Activated CD8-positive, alpha-beta T cell treated with anti-CD3 and anti-CD28 coated beads for 36 hours (primary cell): ENCODE data around the gene E2F8. TPM values are rescaled to one million over a fixed set of nuclear protein-coding genes. Genes with fewer than 3 reads are reported as not detected.

ENCODE experiments used
- ATAC-seq: fragments of 200-7000 bp; cut with Tn5 transposase; one replicate; pipeline ENCODE4 v1.10.0; 2021; ENCODE audit warnings: mild to moderate bottlenecking, moderate library complexity
- CTCF ChIA-PET: fragments of 350-600 bp; sonication (Branson Sonifier 250); formaldehyde crosslinking; loops from one replicate; lab custom pipeline; 2021; ENCODE audit warnings: antibody characterized with exemption; lab: Charles Lee
- POLR2A ChIA-PET: fragments of 350-600 bp; sonication (Branson Sonifier 250); formaldehyde crosslinking; loops from one replicate; lab custom pipeline; 2021; ENCODE audit warnings: antibody characterized with exemption; lab: Charles Lee
- DNase-seq: peaks from one replicate; pipeline ENCODE4 v3.0.0-alpha.2; 2020
- H3K27ac Mint-ChIP-seq: one replicate; pipeline ENCODE4 v1.8.0; 2021; ENCODE audit warnings: mild to moderate bottlenecking, mixed read lengths
- H3K27me3 Mint-ChIP-seq: one replicate; pipeline ENCODE4 v1.8.0; 2021; ENCODE audit warnings: mixed read lengths
- H3K36me3 Mint-ChIP-seq: one replicate; pipeline ENCODE4 v1.8.0; 2021; ENCODE audit warnings: low read depth, mixed read lengths
- H3K4me1 Mint-ChIP-seq: one replicate; pipeline ENCODE4 v1.8.0; 2021; ENCODE audit warnings: low read depth, mixed read lengths
- H3K4me3 Mint-ChIP-seq: one replicate; pipeline ENCODE4 v1.8.0; 2021; ENCODE audit warnings: mild to moderate bottlenecking, moderate library complexity, mixed read lengths
- H3K9me3 Mint-ChIP-seq: one replicate; pipeline ENCODE4 v1.8.0; 2021; ENCODE audit warnings: mixed read lengths
- intact Hi-C: fragments of 100-400 bp; cut with micrococcal nuclease; formaldehyde crosslinking; loops from one replicate; pipeline ENCODE4 v1.10.0; 2022
- total RNA-seq, 2 experiments: library from RNA; stranded (reverse); gene quantifications; one replicate each; pipeline ENCODE4 v1.2.3, GENCODE V29; 2021
- TF ChIP-seq, protein P1 (sequence below): fragments of 200-600 bp; IDR thresholded peaks from one replicate; pipeline ENCODE4 v1.8.0; 2022; ENCODE audit warnings: antibody characterized with exemption, mild to moderate bottlenecking

E2F8 gene
- total RNA-seq, 2 experiments from 2014 or later, result 12.9 to 13.1 TPM

DNA sequence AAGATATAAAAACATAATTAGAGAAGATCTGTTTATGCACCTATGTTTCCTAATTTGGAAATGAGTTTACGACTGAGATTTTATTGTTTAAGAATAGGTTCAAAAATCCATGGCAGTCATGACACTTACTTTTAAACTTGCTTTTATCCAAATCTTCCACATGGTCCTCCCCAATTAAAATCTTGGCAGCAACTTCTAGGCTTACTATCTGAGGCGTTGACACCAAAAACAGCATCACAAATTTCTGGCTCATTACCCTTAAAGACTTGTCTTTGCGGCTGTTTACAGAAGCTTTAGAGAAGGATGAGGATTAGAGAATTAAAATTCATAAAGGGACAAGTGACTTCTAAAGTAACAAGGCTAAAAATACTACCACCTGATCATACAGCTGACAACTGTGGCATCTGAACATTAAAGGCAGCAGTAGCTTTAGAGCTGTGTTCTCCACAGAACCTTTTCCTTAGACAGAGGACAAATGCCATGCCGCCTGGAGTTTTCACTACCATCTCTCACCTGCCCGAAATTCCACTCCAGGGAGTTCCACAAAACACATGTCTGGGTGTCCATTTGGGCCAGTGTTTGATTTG, 6.4 kb downstream of the E2F8 start:
- no peak for ATAC-seq
- H3K4me3 Mint-ChIP-seq, result no peak overlapping the region
- ChIA-PET CTCF (no interaction called here), POLR2A (no interaction called here)
- no peak overlapping the region for H3K27ac Mint-ChIP-seq
- no peak for DNase-seq
- intact Hi-C loops, result no loop called here
- peaks cover 61% of the 10 kb centered on the region for H3K36me3 Mint-ChIP-seq
- TF ChIP-seq, protein P1, sequence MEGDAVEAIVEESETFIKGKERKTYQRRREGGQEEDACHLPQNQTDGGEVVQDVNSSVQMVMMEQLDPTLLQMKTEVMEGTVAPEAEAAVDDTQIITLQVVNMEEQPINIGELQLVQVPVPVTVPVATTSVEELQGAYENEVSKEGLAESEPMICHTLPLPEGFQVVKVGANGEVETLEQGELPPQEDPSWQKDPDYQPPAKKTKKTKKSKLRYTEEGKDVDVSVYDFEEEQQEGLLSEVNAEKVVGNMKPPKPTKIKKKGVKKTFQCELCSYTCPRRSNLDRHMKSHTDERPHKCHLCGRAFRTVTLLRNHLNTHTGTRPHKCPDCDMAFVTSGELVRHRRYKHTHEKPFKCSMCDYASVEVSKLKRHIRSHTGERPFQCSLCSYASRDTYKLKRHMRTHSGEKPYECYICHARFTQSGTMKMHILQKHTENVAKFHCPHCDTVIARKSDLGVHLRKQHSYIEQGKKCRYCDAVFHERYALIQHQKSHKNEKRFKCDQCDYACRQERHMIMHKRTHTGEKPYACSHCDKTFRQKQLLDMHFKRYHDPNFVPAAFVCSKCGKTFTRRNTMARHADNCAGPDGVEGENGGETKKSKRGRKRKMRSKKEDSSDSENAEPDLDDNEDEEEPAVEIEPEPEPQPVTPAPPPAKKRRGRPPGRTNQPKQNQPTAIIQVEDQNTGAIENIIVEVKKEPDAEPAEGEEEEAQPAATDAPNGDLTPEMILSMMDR, result no peak
- H3K9me3 Mint-ChIP-seq, result no peaks in the 10 kb centered on the region
- peaks cover 11% of the 10 kb centered on the region for H3K27me3 Mint-ChIP-seq
- H3K4me1 Mint-ChIP-seq, result no peaks in the 10 kb centered on the region

GRCh38 chr11:19232910-19233503, 7.7 kb downstream of the E2F8 start:
- H3K36me3 Mint-ChIP-seq, result peaks cover 55% of the 10 kb centered on the region
- intact Hi-C loops, result no loop called here
- no peaks in the 10 kb centered on the region for H3K9me3 Mint-ChIP-seq
- no peaks in the 10 kb centered on the region for H3K4me1 Mint-ChIP-seq
- TF ChIP-seq, protein P1, result no peak
- no peak for ATAC-seq
- POLR2A ChIA-PET, result interaction anchor here (1.2 kb wide), 1 partner anchor 9 kb away, joined by 4 read pairs; no protein-coding TSS in a partner anchor
- no peaks in the 10 kb centered on the region for H3K27me3 Mint-ChIP-seq
- H3K27ac Mint-ChIP-seq, result no peak overlapping the region
- CTCF ChIA-PET, result interaction anchor here (1.1 kb wide), 1 partner anchor 26 kb away, joined by 3 read pairs; no protein-coding TSS in a partner anchor
- no peak for DNase-seq
- no peak overlapping the region for H3K4me3 Mint-ChIP-seq

- CTCF ChIA-PET, result interaction anchor here (1.2 kb wide), 1 partner anchor 159 kb away, joined by 5 read pairs; no protein-coding TSS in a partner anchor
Observed at GRCh38 chr11:19229671-19230070, 11.1 kb downstream of the E2F8 start.

GRCh38 chr11:19228968-19229367, 11.8 kb downstream of the E2F8 start:
- intact Hi-C loops, result no loop called here
- POLR2A ChIA-PET, result no interaction called here
- TF ChIP-seq, protein P1, result no peak
- H3K36me3 Mint-ChIP-seq, result peaks cover 47% of the 10 kb centered on the region
- H3K27me3 Mint-ChIP-seq, result no peaks in the 10 kb centered on the region
- no peak overlapping the region for H3K27ac Mint-ChIP-seq
- ATAC-seq (no peak), DNase-seq (no peak)
- no peaks in the 10 kb centered on the region for H3K4me1 Mint-ChIP-seq
- no peak overlapping the region for H3K4me3 Mint-ChIP-seq
- CTCF ChIA-PET, result interaction anchor here (0.7 to 1.4 kb wide), 2 partner anchors 152 to 158 kb away, joined by 3 read pairs; no protein-coding TSS in a partner anchor
- no peaks in the 10 kb centered on the region for H3K9me3 Mint-ChIP-seq

More at GRCh38 chr11:19229671-19230070, 11.1 kb downstream of the E2F8 start:
- no peaks in the 10 kb centered on the region for H3K9me3 Mint-ChIP-seq
- ATAC-seq (no peak), DNase-seq (no peak)
- H3K4me3 Mint-ChIP-seq, result no peak overlapping the region
- intact Hi-C loops, result no loop called here
- peaks cover 49% of the 10 kb centered on the region for H3K36me3 Mint-ChIP-seq
- no peaks in the 10 kb centered on the region for H3K4me1 Mint-ChIP-seq
- TF ChIP-seq, protein P1, result no peak
- H3K27ac Mint-ChIP-seq, result no peak overlapping the region
- POLR2A ChIA-PET, result no interaction called here
- H3K27me3 Mint-ChIP-seq, result no peaks in the 10 kb centered on the region
